Measurements from ENCODE around the gene TRIM63. TPM values are rescaled to one million over a fixed set of nuclear protein-coding genes. Genes with fewer than 3 reads are reported as not detected.

The TRIM63 gene
- total RNA-seq = 0.15 TPM in 1 of 2 replicates, not detected in the other

DNA sequence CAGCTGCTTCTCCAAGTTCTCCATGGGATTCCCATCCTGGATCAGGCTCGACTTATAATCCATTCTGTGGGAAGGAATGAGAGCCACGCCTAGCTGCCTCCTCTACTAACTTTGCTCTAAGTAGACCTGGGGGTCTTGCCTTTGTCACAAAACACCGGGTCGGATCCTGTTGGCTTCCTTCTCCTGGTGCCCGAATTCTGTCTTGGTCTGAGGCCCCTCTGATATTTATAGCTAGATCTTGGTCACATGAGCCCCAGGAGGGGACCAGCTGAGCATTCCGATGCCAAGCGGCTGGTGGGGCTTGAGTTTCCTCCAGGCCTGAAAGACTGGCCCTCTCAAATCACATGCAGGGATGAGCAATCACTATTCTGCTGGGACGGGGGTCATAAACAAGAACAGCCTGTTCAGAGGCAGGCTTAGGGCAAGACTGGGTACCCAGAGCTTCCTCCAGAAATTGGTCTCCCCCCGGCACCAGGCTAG lies at the start of gene TRIM63:
TRIM63 (minus strand) TSS at position 199 of the 480 bp plus-strand sequence; CDS start at position 63, 136 bp downstream.

DNA sequence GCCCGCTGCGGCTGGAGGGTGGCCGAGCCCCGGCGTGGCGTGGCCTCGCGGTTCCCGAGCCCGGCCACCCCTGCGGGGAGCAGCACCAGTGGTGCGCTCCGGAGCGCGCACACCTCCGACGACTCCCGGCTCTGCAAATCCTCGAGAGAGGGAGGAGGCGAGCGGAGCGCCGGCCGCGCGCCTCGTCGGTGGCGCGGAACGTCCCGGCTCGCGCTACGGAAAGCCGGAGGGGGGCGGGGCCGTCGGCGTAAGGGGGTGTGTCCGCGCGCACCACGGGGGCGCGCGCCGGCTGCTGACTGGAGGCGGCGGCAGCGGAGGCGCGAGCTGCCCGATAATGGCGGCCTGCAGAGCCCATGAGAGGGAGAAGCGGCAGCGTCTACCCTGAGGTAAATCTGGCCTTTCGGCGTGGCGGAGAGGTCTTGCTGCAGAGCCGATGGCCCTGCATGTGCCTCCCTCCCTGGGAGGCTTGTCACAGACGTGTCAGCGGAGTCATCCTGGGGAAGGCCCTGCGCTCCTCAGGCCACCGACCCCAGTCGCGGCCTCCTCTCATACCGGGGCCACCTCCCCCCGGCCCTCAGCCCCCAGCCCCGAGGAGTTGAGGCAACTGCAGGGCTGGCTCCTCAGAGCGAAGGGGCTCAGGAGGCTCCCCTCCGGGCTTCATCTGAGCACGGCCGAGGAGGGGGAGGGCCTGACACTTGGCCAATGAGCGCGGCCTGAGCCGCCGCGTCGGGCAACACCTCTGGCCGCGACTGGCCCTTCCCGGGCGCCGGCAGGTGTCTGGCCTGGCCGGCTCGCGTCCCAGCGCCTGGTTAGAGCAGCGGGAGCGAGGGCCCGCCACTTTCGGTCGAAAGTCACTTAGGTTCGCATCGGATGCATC lies 44.3 kb upstream of the TRIM63 start, which contains the start of gene PDIK1L:
PDIK1L (plus strand) TSS at position 295 of the 877 bp plus-strand sequence. CDS start 2,485 bp downstream, outside the sequence.

DNA sequence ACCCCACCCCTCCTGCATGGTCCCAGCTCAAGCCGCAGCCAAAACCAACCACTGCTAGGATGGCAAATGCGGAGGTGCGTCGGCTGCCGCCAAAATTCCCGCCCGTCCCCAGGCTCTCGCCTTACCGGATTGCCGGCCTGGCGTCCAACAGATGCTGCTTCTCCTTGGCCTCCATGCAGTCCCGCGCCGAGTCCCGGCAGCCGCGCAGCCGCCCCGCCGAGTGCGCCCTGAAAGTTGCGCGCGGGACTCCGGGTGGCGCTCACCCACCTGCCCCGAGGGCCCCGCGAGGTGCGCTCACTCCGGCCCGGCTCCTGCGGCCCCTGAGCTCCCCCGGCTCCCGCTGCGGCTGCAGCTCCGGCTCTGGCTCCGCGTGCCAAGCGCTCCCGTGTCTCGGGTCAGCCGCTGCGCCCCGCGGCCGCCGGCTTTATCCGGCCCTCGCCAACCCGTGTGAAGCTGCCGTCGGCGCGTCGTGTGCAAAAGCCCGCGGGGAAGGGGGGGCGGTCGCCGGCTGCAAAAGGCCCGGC lies 21.6 kb downstream of the TRIM63 start, which contains the start of gene SLC30A2:
SLC30A2 (minus strand) TSS at position 397 of the 524 bp plus-strand sequence; CDS start at position 175, 222 bp downstream.

DNA sequence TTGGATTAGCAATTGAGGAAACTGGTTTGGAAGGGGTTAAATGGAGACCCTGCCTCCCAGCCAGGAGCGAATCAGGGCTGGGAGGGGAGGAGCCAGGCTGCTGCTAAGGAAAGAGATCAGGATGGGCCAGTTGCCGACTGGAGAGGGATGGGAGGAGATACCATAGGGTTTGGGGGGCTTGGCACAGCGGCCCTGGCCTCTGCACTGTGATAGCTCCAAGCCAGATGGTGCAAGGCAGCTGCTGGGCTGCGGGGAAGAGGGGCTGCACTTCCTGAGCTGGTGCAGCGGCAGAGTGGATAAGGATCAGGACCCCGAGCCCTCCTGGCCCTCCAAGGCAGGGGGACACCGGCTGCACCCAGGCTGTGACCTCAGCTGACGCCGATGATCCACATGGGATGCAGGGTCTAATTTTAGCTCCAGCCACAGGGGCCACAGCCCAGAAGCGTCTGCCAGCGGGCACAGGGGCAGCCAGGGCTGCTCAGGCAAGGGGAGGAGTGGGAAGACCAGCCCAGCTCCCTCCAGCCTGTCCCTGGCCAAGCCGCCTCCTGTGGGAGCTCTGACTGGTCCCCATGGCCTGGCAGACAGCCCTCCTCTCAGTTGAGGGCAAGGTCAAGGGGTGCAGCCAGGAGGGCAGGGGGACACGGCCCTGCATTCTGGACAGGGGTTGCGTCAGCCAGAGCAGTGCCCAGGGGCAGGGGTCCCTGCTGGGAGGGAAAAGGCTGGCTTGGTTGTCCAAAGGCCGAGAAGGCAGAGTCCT lies 45.6 kb downstream of the TRIM63 start, which contains the start of gene EXTL1:
EXTL1 (plus strand) TSS at position 129 of the 757 bp plus-strand sequence. CDS start 872 bp downstream, outside the sequence.

Other genes with a start within 250 kb of the TRIM63 start
- 45.7 and 66.0 TPM in 2 replicates for gene MTFR1L, start 247.7 kb downstream of the TRIM63 start, total RNA-seq
- 0.33 and 1.0 TPM in 2 replicates for gene AUNIP, start 208.2 kb downstream of the TRIM63 start, total RNA-seq
- gene PAQR7, start 191.9 kb downstream of the TRIM63 start, total RNA-seq = 6.8 and 22.5 TPM in 2 replicates
- gene STMN1, start 161.2 kb downstream of the TRIM63 start, total RNA-seq = 37.1 and 248 TPM in 2 replicates
- 11.9 and 39.6 TPM in 2 replicates for gene PAFAH2, start 69.6 kb downstream of the TRIM63 start, total RNA-seq
- 0.29 and 0.83 TPM in 2 replicates for gene EXTL1, start 45.9 kb downstream of the TRIM63 start, total RNA-seq
- gene SLC30A2, start 21.5 kb downstream of the TRIM63 start, total RNA-seq = not detected in 2 replicates
- gene PDIK1L, start 44.2 kb upstream of the TRIM63 start, total RNA-seq = 2.6 and 4.4 TPM in 2 replicates
- not detected in 2 replicates for gene FAM110D, start 91.4 kb upstream of the TRIM63 start, total RNA-seq
- not detected in 2 replicates for gene C1orf232, start 101.3 kb upstream of the TRIM63 start, total RNA-seq
- gene ZNF593, start 102.3 kb upstream of the TRIM63 start, total RNA-seq = 15.3 and 23.2 TPM in 2 replicates
- not detected in 2 replicates for gene ZNF593OS, start 104.2 kb upstream of the TRIM63 start, total RNA-seq
- gene CNKSR1, start 109.9 kb upstream of the TRIM63 start, total RNA-seq = 0.17 TPM in 1 of 2 replicates, not detected in the other
- not detected in 2 replicates for gene CATSPER4, start 123.0 kb upstream of the TRIM63 start, total RNA-seq
- gene CEP85, start 166.6 kb upstream of the TRIM63 start, total RNA-seq = 3.3 and 7.9 TPM in 2 replicates
- 36.8 and 70.3 TPM in 2 replicates for gene SH3BGRL3, start 212.5 kb upstream of the TRIM63 start, total RNA-seq
- 3.6 and 6.3 TPM in 2 replicates for gene UBXN11, start 239.0 kb upstream of the TRIM63 start, total RNA-seq

Data from smooth muscle cell of trachea (primary cell).